NK-92 (cell line): ENCODE results near the gene PLCH2.

Experiments used
- DNase-seq: peaks from one replicate; lab custom pipeline; 2025; ENCODE audit not compliant: unreplicated experiment; lab: John Stamatoyannopoulos, UW

The PLCH2 gene

DNA sequence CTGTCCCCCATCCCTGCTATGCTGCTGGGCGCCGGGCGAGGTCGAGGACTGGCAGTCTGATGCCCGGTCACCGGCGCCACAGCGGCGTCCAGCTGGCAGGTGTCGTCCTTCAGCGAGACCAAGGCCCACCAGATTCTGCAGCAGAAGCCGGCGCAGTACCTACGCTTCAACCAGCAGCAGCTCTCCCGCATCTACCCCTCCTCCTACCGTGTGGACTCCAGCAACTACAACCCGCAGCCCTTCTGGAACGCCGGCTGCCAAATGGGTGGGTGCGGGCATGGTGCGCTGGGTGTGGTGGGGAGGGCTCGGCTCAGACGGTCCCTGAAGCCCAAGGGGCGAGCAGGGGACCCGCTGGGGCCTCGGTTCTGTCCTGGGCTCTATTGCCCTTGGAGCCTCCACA lies 20.7 kb downstream of the PLCH2 start:
- no peak for DNase-seq

DNA sequence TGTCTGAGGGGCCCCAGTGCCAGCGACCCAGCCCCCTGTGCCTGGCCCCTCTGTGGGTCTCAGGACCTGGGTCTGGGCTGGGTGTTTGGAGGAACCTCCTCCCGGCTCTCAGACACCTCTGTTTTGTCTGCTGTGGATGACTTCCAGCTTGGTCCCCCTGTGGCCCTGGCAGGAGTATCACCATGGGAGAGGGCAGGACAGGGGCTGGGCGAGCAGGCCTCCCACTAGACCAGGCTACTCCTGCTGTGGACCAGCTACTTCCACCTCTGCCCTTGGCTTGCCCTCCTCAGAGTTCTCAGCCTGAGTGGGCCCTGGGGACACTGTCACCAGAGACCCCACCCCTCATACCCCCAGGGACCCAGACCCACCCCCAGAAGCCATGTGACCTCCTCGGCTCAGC lies 21.8 kb downstream of the PLCH2 start:
- no peak for DNase-seq

DNA sequence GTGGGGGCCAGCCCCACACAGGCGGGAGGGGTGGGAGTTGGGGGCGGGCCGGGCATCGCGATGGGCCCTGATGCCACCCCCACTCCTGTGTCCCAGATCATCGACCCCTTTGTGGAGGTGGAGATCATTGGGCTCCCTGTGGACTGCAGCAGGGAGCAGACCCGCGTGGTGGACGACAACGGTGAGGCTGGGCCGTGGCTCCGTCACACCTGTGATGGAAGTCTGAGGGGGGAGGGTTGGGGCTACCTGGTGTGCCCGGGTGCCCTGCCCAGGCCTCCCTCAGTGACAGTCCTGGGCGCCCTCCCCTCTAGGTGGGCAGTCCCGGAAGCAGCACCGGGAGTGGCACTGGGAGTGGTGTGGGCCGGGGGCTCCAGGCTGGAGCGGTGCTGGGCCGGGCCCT lies 22.6 kb downstream of the PLCH2 start:
- DNase-seq: no peak

DNA sequence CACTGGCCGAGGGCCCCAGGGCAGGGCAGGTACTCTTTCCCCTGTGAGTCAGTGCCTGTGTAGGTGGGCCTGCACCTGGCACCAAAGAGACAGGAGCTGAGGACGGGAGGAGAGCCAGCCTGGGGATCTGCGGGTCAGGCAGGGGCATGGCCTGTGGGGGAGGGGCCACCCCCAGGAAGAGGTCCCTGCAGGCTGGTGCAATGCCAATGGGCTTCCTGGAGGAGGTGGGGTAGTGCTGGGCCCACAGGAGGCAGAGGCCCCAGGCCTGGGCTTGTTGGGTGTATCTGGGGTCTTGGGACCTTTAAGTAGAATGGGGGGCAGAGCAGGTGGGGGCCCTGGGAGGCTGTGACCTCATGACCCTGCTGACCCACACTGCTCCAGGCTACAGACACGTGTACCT lies 23.2 kb downstream of the PLCH2 start:
- no peak for DNase-seq

DNA sequence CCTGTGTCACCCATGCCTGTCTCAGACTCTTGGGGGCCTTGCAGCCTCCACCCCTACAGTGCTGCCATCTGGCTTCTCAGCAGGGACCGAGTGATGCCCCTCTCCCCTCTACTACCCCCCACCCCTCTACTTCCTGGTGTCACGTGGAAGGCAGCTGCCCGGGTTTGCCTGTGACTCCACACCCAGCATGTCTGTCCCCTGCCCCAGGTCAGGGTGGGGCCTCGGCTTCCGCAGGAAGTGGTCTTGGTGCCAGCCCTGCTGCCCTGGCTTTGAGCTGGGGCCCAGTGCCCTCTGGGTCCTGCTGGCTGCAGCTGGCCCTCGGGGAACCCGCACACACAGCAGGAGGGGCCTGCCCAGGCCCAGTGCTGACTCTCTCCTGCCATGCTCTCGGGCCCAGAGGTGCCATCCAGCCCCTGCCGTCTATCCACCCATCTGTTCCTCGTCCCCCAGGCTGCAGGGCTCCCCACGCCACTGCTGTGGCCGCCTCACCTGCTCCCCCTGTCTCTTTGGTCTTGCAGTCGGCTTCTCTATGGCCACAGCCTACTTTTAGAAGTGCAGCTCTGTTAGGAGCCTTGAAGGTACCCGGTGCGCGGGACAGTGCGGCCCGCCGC lies 24.0 kb downstream of the PLCH2 start:
- no peak for DNase-seq

DNA sequence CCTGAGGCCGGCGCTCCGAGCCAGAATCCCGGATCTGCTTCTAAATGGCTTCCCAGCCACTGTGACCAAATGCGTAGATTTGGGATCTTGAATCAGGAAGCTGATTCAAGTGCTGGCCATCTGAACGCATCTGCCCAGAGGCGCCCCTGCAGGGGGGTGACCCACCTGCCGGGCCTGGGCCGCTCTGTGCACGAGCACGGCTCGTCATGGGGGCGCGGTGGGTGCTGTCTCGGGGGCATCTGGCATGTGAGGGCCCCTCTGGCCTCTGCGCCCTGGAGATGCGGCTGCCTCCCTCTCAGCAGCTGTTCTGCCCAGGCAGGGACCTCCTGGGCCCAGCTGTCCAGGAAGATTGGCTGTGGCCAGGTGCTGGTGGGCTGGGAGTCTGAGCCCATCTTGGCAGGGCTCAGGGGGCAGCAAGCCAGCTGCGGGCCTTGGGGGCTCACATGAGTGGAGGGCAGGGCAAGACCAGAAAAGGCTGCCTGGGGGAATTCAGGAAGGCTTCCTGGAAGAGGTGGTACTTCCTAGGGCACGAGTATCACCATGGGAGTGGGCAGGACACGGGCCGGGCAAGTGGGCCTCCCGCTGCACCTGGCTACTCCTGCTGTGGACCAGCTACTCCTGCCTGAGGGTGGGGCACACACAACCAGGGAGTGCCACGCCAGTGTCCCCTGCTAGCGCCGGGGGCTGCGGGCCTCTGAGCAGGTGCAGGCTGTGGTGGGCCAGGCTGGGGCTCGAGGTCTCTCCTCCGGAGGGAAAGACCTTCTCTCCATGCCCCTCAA lies 25.1 kb downstream of the PLCH2 start:
- no peak for DNase-seq

DNA sequence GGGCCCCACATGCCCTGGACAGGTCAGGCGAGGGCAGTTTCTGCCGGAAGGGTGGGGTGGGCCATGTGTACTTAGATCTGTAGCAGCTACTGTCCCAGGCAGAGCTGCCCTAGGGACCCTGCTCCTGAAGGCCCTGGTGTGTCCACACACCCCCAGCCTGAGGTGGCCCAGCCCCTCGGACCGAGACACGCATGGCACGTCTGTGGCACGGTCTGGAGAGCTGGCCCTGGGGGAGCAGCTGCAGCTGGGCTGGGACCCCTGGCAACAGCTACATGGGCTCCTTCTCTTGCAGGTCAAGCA lies 25.7 kb downstream of the PLCH2 start:
- DNase-seq: no peak

DNA sequence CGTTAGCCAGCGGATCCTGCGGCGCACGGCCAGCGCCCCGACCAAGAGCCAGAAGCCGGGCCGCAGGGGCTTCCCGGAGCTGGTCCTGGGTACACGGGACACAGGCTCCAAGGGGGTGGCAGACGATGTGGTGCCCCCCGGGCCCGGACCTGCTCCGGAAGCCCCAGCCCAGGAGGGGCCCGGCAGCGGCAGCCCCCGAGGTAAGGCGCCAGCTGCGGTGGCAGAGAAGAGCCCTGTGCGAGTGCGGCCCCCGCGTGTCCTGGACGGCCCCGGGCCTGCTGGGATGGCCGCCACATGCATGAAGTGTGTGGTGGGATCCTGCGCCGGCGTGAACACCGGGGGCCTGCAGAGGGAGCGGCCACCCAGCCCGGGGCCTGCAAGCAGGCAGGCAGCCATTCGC lies 26.1 kb downstream of the PLCH2 start:
- no peak for DNase-seq

DNA sequence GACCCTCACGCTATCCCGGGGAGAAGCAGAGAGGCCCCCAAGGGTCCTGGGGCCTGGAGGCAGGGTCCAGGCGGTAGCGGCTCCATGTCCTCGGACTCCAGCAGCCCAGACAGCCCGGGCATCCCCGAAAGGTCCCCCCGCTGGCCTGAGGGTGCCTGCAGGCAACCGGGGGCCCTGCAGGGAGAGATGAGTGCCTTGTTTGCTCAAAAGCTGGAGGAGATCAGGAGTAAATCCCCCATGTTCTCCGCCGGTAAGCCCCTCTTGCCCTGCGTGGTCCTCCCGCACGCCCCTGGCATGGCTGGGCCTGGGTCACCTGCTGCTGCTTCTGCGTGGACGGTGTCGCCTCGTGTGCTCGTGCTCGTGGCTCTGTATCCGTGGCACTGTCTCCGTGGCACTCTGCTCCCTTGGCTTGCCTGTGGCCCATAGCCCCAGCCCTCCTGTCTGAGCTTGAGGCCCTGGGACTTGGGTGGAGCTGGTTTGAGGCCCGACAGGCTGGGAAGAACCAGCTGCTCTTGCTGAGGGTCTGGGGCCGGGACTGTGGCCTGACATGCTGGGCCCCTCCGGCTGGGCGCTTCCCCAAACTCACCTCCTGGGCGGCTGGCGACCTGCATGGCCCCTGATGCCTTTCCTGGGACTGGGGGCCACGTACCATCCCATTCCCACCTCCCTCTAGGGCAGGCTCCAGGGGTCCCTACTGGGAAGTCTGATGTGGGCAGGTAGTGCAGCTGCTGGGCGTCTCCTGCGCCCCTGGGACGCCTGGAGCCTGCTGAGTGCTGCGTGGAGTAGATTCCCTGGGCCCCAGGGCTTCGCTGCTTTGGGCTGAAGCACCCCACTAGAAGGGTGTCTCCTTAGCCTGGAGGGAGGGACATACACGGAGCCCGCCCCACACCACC lies 26.8 kb downstream of the PLCH2 start:
- DNase-seq: no peak

DNA sequence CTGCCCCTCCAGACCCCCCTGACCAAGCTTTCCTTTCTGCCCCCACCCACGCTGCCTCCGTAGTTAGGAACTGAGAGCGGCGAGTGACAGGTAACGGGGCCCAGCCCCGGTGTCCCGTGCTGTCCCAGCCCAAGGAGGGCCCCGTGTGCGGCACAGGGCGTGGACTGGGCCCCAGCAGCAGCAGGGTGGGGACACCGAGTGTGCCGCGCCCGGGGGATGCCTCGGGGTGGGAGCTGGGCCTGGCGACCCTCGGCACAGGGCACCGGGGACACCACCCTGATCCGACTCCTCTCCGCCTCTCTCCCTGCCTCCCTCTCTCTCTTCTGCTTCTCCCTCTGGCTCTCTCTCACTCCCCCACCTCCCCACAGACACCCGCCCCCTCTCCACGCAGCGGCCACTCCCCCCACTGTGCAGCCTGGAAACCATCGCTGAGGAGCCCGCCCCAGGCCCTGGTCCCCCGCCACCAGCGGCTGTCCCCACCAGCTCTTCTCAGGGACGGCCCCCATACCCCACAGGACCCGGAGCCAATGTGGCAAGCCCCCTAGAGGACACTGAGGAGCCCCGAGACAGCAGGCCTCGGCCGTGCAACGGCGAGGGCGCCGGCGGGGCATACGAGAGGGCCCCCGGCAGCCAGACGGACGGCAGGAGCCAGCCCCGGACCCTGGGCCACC lies 27.6 kb downstream of the PLCH2 start:
- no peak for DNase-seq

DNA sequence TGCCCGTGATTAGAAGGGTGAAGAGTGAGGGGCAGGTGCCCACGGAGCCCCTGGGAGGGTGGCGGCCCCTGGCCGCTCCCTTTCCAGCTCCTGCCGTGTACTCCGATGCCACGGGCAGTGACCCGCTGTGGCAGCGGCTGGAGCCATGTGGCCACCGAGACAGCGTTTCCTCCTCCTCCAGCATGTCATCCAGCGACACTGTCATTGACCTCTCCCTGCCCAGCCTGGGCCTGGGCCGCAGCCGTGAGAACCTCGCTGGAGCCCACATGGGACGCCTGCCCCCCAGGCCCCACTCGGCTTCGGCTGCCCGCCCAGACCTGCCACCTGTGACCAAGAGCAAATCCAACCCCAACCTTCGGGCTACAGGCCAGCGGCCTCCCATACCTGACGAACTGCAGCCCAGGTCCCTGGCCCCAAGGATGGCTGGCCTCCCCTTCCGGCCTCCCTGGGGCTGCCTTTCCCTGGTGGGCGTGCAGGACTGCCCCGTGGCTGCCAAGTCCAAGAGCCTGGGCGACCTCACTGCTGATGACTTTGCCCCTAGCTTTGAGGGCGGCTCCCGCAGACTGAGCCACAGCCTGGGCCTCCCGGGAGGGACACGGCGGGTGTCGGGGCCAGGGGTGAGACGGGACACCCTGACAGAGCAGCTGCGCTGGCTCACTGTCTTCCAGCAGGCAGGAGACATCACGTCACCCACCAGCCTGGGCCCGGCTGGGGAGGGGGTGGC lies 28.3 kb downstream of the PLCH2 start:
- DNase-seq: no peak

DNA sequence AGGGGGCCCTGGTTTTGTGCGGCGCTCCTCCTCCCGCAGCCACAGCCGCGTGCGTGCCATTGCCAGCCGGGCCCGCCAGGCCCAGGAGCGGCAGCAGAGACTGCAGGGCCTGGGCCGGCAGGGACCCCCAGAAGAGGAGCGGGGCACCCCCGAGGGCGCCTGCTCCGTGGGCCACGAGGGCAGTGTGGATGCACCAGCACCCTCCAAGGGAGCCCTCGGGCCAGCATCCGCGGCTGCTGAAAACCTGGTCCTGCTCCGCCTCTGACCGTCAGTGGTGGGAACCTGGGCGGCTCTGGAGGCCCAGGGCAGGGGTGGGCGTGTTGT lies 28.8 kb downstream of the PLCH2 start:
- DNase-seq: no peak

DNA sequence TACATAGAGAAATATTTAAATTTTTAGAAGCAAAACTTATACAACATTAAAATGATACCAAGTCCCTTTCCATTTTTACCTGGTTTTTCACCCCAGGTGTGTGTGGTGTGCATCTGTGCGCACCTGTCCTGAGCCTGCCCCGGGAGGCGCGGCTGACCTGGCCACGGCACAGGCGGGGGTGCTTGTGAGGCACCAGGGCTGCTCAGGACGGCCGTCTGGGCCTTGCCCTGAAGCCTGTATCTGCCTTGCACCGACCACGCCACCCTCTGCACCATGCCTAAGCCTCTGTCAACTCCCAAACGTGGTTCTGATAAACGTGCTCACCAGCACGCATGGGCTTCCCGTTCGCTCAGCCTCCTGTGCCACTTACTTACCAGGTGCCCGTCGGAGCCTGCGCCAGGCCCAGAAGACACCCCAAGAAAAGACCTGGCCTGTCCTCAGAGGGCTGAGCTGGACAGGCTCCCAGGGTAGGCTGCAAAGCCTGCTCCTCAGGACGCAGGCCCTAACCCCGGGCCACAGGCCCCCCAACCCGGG lies 29.4 kb downstream of the PLCH2 start:
- no peak for DNase-seq

DNA sequence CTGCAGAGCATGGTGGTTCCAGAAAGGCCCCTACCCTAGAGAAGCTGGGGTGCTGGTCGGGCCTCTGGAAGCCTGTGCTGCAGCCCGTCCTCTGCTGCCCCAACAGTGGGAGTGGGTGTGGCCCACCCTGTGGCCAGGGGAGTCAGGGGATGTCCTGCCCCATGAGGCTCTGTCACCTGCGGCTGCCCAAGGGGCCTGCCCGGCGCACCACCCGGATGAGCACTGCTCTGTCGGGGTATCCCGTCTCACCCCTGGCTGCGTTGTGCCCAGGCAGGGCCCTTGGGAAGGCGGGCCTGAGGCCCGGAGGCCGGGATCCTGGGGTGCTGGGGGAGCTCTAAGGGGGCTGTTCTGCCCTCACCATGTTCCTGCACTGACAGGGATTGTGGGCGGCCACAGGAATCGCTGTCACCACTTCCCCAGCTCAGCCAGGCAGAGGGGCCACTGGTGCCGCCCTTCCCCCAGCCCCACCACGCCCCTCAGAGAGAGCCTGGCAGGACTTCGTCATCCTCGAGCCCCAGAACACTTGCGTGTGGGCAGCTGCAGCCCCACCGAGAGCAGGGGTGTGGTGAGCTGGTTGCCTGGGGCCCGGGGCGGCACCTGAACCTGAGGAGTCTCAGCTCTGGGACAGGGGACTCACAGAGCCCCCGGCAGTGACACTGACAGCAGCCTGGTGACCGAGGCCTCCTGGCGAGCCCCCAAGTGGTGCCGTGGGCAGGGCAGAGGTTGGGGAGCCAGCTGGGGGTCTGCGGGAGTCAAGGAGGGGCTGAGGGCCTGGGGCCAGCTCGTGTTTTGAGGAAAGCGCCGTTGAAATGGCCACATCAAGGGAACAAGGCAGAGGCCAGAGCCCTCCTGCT lies 30.1 kb downstream of the PLCH2 start:
- DNase-seq: no peak

DNA sequence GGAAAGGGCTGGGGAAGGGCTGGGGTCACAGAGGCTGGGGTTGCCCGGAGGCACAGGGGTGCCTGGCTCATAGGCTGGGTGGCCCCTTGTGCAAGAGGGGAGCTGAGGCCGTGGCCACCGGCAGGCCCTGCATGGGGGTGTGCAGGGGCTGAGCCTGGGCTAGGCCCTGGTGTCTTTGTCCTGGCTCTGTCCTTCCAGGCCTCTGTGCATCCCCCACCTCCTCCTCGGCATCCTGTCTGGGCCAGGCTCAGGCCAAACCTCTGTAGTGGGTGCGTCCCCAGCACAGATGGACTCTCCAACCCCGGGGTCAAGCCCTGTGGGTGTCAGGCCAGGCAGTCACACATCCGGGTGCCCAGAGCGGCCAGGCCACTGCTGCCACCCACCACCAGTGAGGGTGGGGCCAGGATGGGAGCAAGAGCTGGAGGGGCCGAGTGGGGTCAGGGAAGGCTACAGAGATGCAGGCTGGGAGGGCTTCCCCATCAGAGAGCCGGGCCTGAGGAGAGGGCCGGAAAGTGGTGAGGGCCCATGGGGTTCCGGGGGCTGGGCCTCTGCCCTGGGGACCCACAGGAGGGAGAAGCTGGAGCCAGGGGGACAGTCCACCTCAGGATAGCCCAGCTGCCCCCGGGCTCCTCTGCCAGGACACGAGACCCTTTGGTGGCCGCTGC lies 30.9 kb downstream of the PLCH2 start:
- no peak for DNase-seq

DNA sequence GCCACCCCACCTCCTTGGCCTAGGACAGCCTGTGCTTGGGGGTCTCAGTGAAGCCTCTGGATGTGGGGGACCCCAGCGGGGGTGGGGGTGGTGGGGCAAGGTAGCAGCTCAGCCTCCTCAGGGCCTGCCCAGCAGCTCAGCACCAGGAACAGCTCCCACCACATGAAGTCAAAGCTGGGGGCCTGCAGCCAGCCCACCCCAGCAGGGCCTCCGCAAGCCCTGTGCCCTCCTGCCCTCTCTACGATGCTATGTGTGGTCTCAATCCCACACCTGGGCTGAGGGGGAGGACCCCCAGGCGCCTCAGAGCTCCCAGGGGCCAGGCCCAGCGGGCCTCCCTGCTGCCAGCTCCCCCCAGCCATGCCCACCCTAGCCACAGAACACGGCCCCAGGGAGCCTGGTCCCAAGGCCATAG lies 31.7 kb downstream of the PLCH2 start:
- DNase-seq: no peak

DNA sequence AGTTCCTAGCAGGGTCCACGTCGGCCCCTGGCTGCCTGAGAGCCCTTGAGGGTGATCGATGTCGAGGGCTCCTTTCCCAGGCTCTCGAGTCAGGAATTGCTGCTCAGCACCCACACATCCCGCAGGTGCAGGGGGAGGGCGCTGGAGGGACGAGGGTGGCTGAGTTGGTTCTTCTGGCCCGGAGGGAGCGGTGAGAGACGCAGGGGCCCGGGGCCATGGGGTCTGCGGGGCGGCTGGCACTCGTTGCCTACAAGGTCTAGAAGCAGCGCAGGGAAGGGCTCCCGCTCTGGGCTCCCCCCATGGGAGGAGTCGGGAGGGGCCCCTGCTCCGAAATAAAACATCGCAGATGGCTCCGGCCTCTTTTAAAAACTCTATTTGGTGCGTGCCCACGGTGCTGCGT lies 32.1 kb downstream of the PLCH2 start:
- DNase-seq: no peak

DNA sequence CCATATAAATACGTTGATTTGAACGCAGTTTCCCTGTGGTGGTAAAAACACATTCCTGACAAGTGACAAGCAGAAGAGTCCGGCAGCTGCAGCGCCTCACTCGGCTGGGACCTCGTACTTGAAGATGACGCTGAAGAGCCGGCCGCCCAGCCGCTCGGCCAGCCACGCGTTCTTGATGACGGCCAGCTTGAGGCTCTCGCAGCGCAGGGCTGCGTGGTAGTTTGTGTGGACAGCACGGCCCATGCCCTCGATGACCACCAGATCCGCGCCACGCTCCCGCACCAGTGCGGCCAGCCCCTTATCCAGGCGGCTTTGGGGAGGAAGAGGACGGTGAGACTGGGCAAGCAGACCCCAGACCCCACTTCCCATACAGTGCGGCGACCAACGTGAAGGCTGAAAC lies 32.7 kb downstream of the PLCH2 start:
- no peak for DNase-seq

DNA sequence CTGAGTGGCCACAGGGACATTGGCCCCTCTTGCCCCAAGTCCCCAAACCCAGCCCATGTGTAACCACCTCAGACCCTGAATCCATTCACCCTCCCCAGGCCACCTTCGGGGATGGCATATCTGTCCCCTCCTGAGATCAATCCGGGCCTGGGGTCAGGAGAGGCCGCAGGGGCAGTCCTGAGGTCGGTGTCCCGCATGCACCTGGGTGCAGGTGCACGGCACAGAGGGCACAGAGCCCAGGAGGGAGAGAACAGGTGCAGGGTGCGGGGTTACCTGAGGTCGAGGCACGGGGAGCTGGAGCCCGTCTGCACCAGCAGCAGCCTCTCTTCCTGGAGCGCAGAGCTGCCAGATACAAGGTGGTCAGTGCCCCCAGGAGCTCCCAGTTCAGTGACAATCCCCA lies 33.5 kb downstream of the PLCH2 start:
- no peak for DNase-seq
